Measurements from ENCODE around the gene SLC25A13. TPM values are rescaled to one million over a fixed set of nuclear protein-coding genes. Genes with fewer than 3 reads are reported as not detected.

Gene SLC25A13
- total RNA-seq, 1 donor from 2014 or later, result 28.5 TPM

GRCh38 chr7:96316949-96317348 lies 4.9 kb downstream of the SLC25A13 start:
- intact Hi-C loops (cut with micrococcal nuclease), result no loop called here
- ChIA-PET POLR2A (interaction anchor here (0.6 kb wide), 1 partner anchor 183 kb away, joined by 3 read pairs; no protein-coding TSS in a partner anchor), CTCF (no interaction called here)
- Mint-ChIP-seq H3K4me1 (peaks cover 32% of the 10 kb centered on the region), H3K36me3 (ENCODE audit: low read depth) (peaks cover 25% of the 10 kb centered on the region), H3K9me3 (no peaks in the 10 kb centered on the region), H3K27me3 (no peaks in the 10 kb centered on the region), H3K4me3 (no peak overlapping the region), H3K27ac (no peak overlapping the region)
- no peak for TF ChIP-seq CTCF (IDR thresholded peaks at IDR 0.05)
- DNase-seq (no peak), ATAC-seq (ENCODE audit: low read depth) (no peak)

DNA sequence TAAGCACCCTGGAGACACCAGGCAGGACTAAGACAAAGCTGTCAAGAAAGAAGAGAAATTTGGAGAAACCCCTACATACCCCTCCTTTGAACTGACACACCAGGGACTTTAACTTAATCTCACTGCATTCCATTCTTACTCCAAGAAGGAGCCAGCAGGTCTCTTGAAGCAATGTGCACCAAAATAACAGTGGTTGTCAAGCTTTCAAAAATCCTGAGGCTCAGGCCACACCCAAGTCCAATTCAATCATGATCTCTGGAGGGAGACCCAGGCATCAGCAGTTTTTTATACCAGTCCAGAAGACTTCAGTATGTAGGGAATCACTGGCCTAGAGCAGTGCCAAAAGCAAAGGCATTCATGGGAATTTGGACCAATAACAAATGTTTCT lies 6.8 kb downstream of the SLC25A13 start:
- Mint-ChIP-seq H3K27ac (no peak overlapping the region), H3K4me1 (peaks cover 28% of the 10 kb centered on the region), H3K36me3 (ENCODE audit: low read depth) (peaks cover 24% of the 10 kb centered on the region), H3K4me3 (no peak overlapping the region), H3K9me3 (no peaks in the 10 kb centered on the region), H3K27me3 (no peaks in the 10 kb centered on the region)
- intact Hi-C loops (cut with micrococcal nuclease), result no loop called here
- ChIA-PET POLR2A (no interaction called here), CTCF (no interaction called here)
- TF ChIP-seq CTCF (IDR thresholded peaks at IDR 0.05), result no peak
- ATAC-seq (ENCODE audit: low read depth) (no peak), DNase-seq (no peak)

DNA sequence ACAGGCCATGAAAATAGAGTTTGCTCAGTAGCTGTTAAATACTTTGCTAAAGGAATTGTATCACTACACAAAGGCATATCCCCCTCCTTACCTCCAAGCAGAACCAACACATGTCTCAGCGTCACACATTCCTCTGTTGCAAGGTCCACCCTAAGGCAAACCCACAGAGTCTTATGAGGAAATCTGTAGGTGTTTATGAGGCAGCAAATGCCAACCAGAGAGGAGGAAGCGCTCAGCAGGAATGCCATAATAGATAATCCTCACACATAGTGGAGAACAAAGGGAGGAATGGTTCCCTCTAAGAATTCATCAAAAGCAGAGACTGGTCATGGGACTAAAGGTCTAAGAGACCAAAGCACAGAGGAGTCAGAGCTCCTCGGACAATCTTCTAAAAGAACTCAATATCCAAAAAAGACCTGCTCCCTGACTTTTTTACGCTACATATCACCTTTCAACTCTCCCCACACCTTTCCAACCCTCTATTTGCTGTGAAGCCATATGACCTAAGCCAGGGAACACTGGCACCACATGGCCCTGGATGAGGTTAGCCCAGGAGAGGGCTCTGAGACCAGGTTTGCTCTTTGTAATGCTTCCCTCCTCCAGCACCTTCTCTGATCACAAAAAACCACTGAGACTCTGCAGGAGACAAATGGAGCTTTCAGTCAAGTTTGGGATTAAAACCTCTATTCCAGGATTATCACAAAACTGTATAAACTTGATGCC lies 7.3 kb downstream of the SLC25A13 start:
- CTCF ChIA-PET, result no interaction called here
- no peak for DNase-seq
- Mint-ChIP-seq H3K27ac (no peak overlapping the region), H3K4me3 (no peak overlapping the region), H3K9me3 (no peaks in the 10 kb centered on the region), H3K36me3 (ENCODE audit: low read depth) (peaks cover 27% of the 10 kb centered on the region), H3K27me3 (no peaks in the 10 kb centered on the region), H3K4me1 (peaks cover 23% of the 10 kb centered on the region)
- TF ChIP-seq CTCF (IDR thresholded peaks at IDR 0.05), result no peak
- POLR2A ChIA-PET, result no interaction called here
- intact Hi-C loops (cut with micrococcal nuclease), result no loop called here
- no peak for ATAC-seq (ENCODE audit: low read depth)

DNA sequence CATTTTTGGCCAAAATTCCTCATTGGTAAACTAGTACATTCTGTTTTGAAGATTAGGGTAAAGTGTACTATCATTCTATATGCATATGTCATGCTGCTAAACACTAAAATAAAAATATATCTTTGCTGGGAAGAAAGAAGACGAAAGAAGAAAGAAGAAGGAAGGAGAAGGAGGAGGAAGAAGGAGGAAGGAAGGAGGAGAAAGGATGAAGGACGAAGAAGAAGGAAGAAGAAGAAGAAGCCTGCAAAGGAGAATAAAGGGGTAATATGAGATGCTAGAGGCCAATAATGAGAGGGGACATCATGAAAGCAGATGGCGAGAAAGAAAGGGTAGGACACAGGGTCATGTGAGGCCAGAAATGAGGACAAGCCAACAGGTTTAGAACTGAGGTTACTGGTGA lies 8.0 kb downstream of the SLC25A13 start:
- Mint-ChIP-seq H3K27me3 (no peaks in the 10 kb centered on the region), H3K4me1 (peaks cover 24% of the 10 kb centered on the region), H3K9me3 (no peaks in the 10 kb centered on the region), H3K36me3 (ENCODE audit: low read depth) (peaks cover 27% of the 10 kb centered on the region), H3K27ac (no peak overlapping the region), H3K4me3 (no peak overlapping the region)
- DNase-seq, result no peak
- no peak for ATAC-seq (ENCODE audit: low read depth)
- POLR2A ChIA-PET, result no interaction called here
- TF ChIP-seq CTCF (IDR thresholded peaks at IDR 0.05), result no peak
- intact Hi-C loops (cut with micrococcal nuclease), result no loop called here
- CTCF ChIA-PET, result no interaction called here

- POLR2A ChIA-PET, result interaction anchor here (0.8 to 1.1 kb wide), 2 partner anchors 10 to 12 kb away, joined by 3 read pairs; no protein-coding TSS in a partner anchor
- Mint-ChIP-seq H3K9me3 (no peaks in the 10 kb centered on the region), H3K4me3 (no peak overlapping the region), H3K27ac (no peak overlapping the region), H3K36me3 (ENCODE audit: low read depth) (peaks cover 31% of the 10 kb centered on the region), H3K27me3 (no peaks in the 10 kb centered on the region), H3K4me1 (peaks cover 24% of the 10 kb centered on the region)
- ATAC-seq (ENCODE audit: low read depth), result no peak
- no peak for TF ChIP-seq CTCF (IDR thresholded peaks at IDR 0.05)
- no peak for DNase-seq
- intact Hi-C loops (cut with micrococcal nuclease), result no loop called here
- CTCF ChIA-PET, result no interaction called here
These were observed 9.4 kb downstream of the SLC25A13 start for GRCh38 chr7:96312502-96312901.

All from activated B cell treated with CpG ODN at 0.5 μM for 24 hours (primary cell).